Stimulated activated CD4-positive, alpha-beta T cell treated with anti-CD3 and anti-CD28 coated beads, Interleukin-12 subunit alpha, Interleukin-12 subunit beta, amount 100 ng/mL, for 48 hours (primary cell): Measurements from ENCODE around the gene GPR31.
"Not testable (repeated sequence)": the region's sequence is repeated elsewhere in the genome, so short reads cannot be mapped to it uniquely, and the experiment has no call there.

Experiments used
- DNase-seq, 3 donors: peaks; one replicate each; pipeline ENCODE4 v3.0.0-alpha.2; 2020; ENCODE audit warnings: low read depth in 2 of 3, low spot score in 1 of 3

GPR31 gene

GRCh38 chr6:167157863-167158262 lies at the start of gene GPR31:
Gene GPR31 (minus strand): TSS chr6:167157980. CDS start chr6:167157831, 149 bp downstream.
- no peak for DNase-seq

GRCh38 chr6:167207527-167207926 lies 49.7 kb upstream of the GPR31 start:
- DNase-seq = no peak

GRCh38 chr6:167205316-167205715 lies 47.5 kb upstream of the GPR31 start:
- DNase-seq = not testable (repeated sequence)

- DNase-seq = not testable (repeated sequence)
These were observed 46.2 kb upstream of the GPR31 start for GRCh38 chr6:167204059-167204348.

- not testable (repeated sequence) for DNase-seq
These were observed 45.7 kb upstream of the GPR31 start for GRCh38 chr6:167203261-167204058.

GRCh38 chr6:167202613-167203012 lies 44.8 kb upstream of the GPR31 start:
- not testable (repeated sequence) for DNase-seq

GRCh38 chr6:167200806-167201205 lies 43.0 kb upstream of the GPR31 start:
- DNase-seq = no peak

- not testable (repeated sequence) for DNase-seq
These were observed 38.3 kb upstream of the GPR31 start for GRCh38 chr6:167195941-167196610.

GRCh38 chr6:167193515-167194125 lies 35.8 kb upstream of the GPR31 start:
- not testable (repeated sequence) for DNase-seq

- not testable (repeated sequence) for DNase-seq
These were observed 33.3 kb upstream of the GPR31 start for GRCh38 chr6:167191043-167191583.

GRCh38 chr6:167187275-167187674 lies 29.5 kb upstream of the GPR31 start:
- DNase-seq = not testable (repeated sequence)

GRCh38 chr6:167185101-167185500 lies 27.3 kb upstream of the GPR31 start:
- not testable (repeated sequence) for DNase-seq

- DNase-seq = not testable (repeated sequence)
These were observed 25.1 kb upstream of the GPR31 start for GRCh38 chr6:167182913-167183314.

GRCh38 chr6:167181351-167181750 lies 23.6 kb upstream of the GPR31 start:
- not testable (repeated sequence) for DNase-seq

GRCh38 chr6:167180086-167180485 lies 22.3 kb upstream of the GPR31 start:
- DNase-seq = not testable (repeated sequence)

GRCh38 chr6:167178896-167179655 lies 21.3 kb upstream of the GPR31 start:
- DNase-seq = not testable (repeated sequence)

- not testable (repeated sequence) for DNase-seq
These were observed 19.5 kb upstream of the GPR31 start for GRCh38 chr6:167177271-167177670.

GRCh38 chr6:167172011-167172410 lies 14.2 kb upstream of the GPR31 start:
- not testable (repeated sequence) for DNase-seq

GRCh38 chr6:167171300-167171699 lies 13.5 kb upstream of the GPR31 start:
- DNase-seq = not testable (repeated sequence)

- not testable (repeated sequence) for DNase-seq
These were observed 12.1 kb upstream of the GPR31 start for GRCh38 chr6:167169867-167170266.

- DNase-seq = not testable (repeated sequence)
These were observed 10.5 kb upstream of the GPR31 start for GRCh38 chr6:167168296-167168695.
